ENCODE results near the gene TSPAN18.

Gene TSPAN18

GRCh38 chr11:44852952-44853351 is 126.2 kb downstream of the TSPAN18 start:
- Histone ChIP-seq H3K9me2 (replicated peaks; ENCODE audit: insufficient read depth, low read length) (no peaks in the 10 kb centered on the region), H3K9me3 (replicated peaks; ENCODE audit: insufficient read depth, low read length) (no peaks in the 10 kb centered on the region), H3K4me3 (ENCODE audit: low read length) (no peak overlapping the region), H2AFZ (ENCODE audit: low read length) (no peak overlapping the region), H3K79me2 (ENCODE audit: low read length) (no peaks in the 10 kb centered on the region), H3K9ac (ENCODE audit: low read length) (no peak overlapping the region), H3K4me1 (ENCODE audit: low read length) (no peaks in the 10 kb centered on the region), H3K27ac (ENCODE audit: low read length) (no peak overlapping the region), H4K20me1 (ENCODE audit: insufficient read depth, low read length) (no peaks in the 10 kb centered on the region), H3K27me3 (replicated peaks; ENCODE audit: insufficient read depth, low read length) (no peaks in the 10 kb centered on the region), H3K36me3 (replicated peaks; ENCODE audit: insufficient read depth, low read length) (no peaks in the 10 kb centered on the region), H3K4me2 (ENCODE audit: low read depth, low read length) (no peak overlapping the region), H3F3A (ENCODE audit: insufficient read depth, low read length) (no peaks in the 10 kb centered on the region)
- TF ChIP-seq EZH2phosphoT487 (IDR thresholded peaks at IDR 0.05; ENCODE audit: low read length) (no peak), EZH2 (optimal IDR thresholded peaks at IDR 0.05; ENCODE audit: low read depth, low read length) (no peak), CTCF (IDR thresholded peaks at IDR 0.05; ENCODE audit: low read length) (no peak)
- DNase-seq = no peak

- Histone ChIP-seq H4K20me1 (ENCODE audit: insufficient read depth, low read length) (no peaks in the 10 kb centered on the region), H3K4me2 (ENCODE audit: low read depth, low read length) (no peak overlapping the region), H3K9me2 (replicated peaks; ENCODE audit: insufficient read depth, low read length) (no peaks in the 10 kb centered on the region), H3K27ac (ENCODE audit: low read length) (no peak overlapping the region), H3K27me3 (replicated peaks; ENCODE audit: insufficient read depth, low read length) (no peaks in the 10 kb centered on the region), H3K4me1 (ENCODE audit: low read length) (no peaks in the 10 kb centered on the region), H3K36me3 (replicated peaks; ENCODE audit: insufficient read depth, low read length) (no peaks in the 10 kb centered on the region), H3K79me2 (ENCODE audit: low read length) (no peaks in the 10 kb centered on the region), H3F3A (ENCODE audit: insufficient read depth, low read length) (no peaks in the 10 kb centered on the region), H3K9ac (ENCODE audit: low read length) (no peak overlapping the region), H3K4me3 (ENCODE audit: low read length) (no peak overlapping the region), H2AFZ (ENCODE audit: low read length) (no peak overlapping the region), H3K9me3 (replicated peaks; ENCODE audit: insufficient read depth, low read length) (no peaks in the 10 kb centered on the region)
- DNase-seq = no peak
- TF ChIP-seq EZH2 (optimal IDR thresholded peaks at IDR 0.05; ENCODE audit: low read depth, low read length) (no peak), CTCF (IDR thresholded peaks at IDR 0.05; ENCODE audit: low read length) (no peak), EZH2phosphoT487 (IDR thresholded peaks at IDR 0.05; ENCODE audit: low read length) (no peak)
These were observed 126.9 kb downstream of the TSPAN18 start for GRCh38 chr11:44853666-44854065.

- Histone ChIP-seq H3K9ac (ENCODE audit: low read length) (no peak overlapping the region), H3K27ac (ENCODE audit: low read length) (no peak overlapping the region), H3K27me3 (replicated peaks; ENCODE audit: insufficient read depth, low read length) (no peaks in the 10 kb centered on the region), H3K4me2 (ENCODE audit: low read depth, low read length) (no peak overlapping the region), H2AFZ (ENCODE audit: low read length) (no peak overlapping the region), H3K4me1 (ENCODE audit: low read length) (no peaks in the 10 kb centered on the region), H3K36me3 (replicated peaks; ENCODE audit: insufficient read depth, low read length) (no peaks in the 10 kb centered on the region), H4K20me1 (ENCODE audit: insufficient read depth, low read length) (no peaks in the 10 kb centered on the region), H3K4me3 (ENCODE audit: low read length) (no peak overlapping the region), H3K9me3 (replicated peaks; ENCODE audit: insufficient read depth, low read length) (no peaks in the 10 kb centered on the region), H3K79me2 (ENCODE audit: low read length) (no peaks in the 10 kb centered on the region), H3K9me2 (replicated peaks; ENCODE audit: insufficient read depth, low read length) (no peaks in the 10 kb centered on the region), H3F3A (ENCODE audit: insufficient read depth, low read length) (no peaks in the 10 kb centered on the region)
- no peak for TF ChIP-seq EZH2phosphoT487 (IDR thresholded peaks at IDR 0.05; ENCODE audit: low read length)
- no peak for TF ChIP-seq EZH2 (optimal IDR thresholded peaks at IDR 0.05; ENCODE audit: low read depth, low read length)
- no peak for TF ChIP-seq CTCF (IDR thresholded peaks at IDR 0.05; ENCODE audit: low read length)
- no peak for DNase-seq
These were observed 127.3 kb downstream of the TSPAN18 start for GRCh38 chr11:44854086-44854485.
